ENCODE measurements around the gene DYNC1H1. TPM values are rescaled to one million over a fixed set of nuclear protein-coding genes. Genes with fewer than 3 reads are reported as not detected.

Gene DYNC1H1
- total RNA-seq, 1 donor from 2014 or later, result 236 TPM

- ChIA-PET CTCF (no interaction called here), POLR2A (no interaction called here)
- TF ChIP-seq CTCF (IDR thresholded peaks at IDR 0.05), result no peak
- intact Hi-C loops (cut with micrococcal nuclease), result no loop called here
- DNase-seq, result no peak
- ATAC-seq (ENCODE audit: low read depth), result no peak
- Mint-ChIP-seq H3K36me3 (ENCODE audit: low read depth) (peaks cover 88% of the 10 kb centered on the region), H3K4me3 (no peak overlapping the region), H3K27ac (no peak overlapping the region), H3K4me1 (no peaks in the 10 kb centered on the region), H3K27me3 (no peaks in the 10 kb centered on the region), H3K9me3 (no peaks in the 10 kb centered on the region)
Observed at GRCh38 chr14:102044566-102044965, 80.2 kb downstream of the DYNC1H1 start.

- intact Hi-C loops (cut with micrococcal nuclease), result loop anchor here (1.0 kb wide), 2 partner anchors 50 to 268 kb away; no protein-coding TSS in a partner anchor
- ChIA-PET POLR2A (interaction anchor here (0.6 kb wide), 2 partner anchors 268 to 342 kb away, joined by 3 to 4 read pairs; no protein-coding TSS in a partner anchor), CTCF (interaction anchor here (1.9 kb wide), 1 partner anchor 268 kb away, joined by 15 read pairs; no protein-coding TSS in a partner anchor)
- TF ChIP-seq CTCF (IDR thresholded peaks at IDR 0.05), result no peak
- no peaks in the 10 kb centered on the region for H3K9me3 Mint-ChIP-seq
- no peaks in the 10 kb centered on the region for H3K4me1 Mint-ChIP-seq
- peak; percentile 50 for ATAC-seq (ENCODE audit: low read depth)
- peaks cover 85% of the 10 kb centered on the region for H3K36me3 Mint-ChIP-seq (ENCODE audit: low read depth)
- no peak for DNase-seq
- no peak overlapping the region for H3K27ac Mint-ChIP-seq
- H3K27me3 Mint-ChIP-seq, result no peaks in the 10 kb centered on the region
- no peak overlapping the region for H3K4me3 Mint-ChIP-seq
Observed at GRCh38 chr14:102046337-102047278, 82.2 kb downstream of the DYNC1H1 start.

- ChIA-PET CTCF (no interaction called here), POLR2A (interaction anchor here (0.5 kb wide), 1 partner anchor 11 kb away, joined by 4 read pairs; no protein-coding TSS in a partner anchor)
- peaks cover 84% of the 10 kb centered on the region for H3K36me3 Mint-ChIP-seq (ENCODE audit: low read depth)
- H3K27me3 Mint-ChIP-seq, result no peaks in the 10 kb centered on the region
- TF ChIP-seq CTCF (IDR thresholded peaks at IDR 0.05), result no peak
- H3K9me3 Mint-ChIP-seq, result no peaks in the 10 kb centered on the region
- intact Hi-C loops (cut with micrococcal nuclease), result no loop called here
- no peak overlapping the region for H3K4me3 Mint-ChIP-seq
- no peak for DNase-seq
- no peaks in the 10 kb centered on the region for H3K4me1 Mint-ChIP-seq
- ATAC-seq (ENCODE audit: low read depth), result no peak
- H3K27ac Mint-ChIP-seq, result no peak overlapping the region
Observed at GRCh38 chr14:102047808-102048540, 83.6 kb downstream of the DYNC1H1 start.

- no peaks in the 10 kb centered on the region for H3K27me3 Mint-ChIP-seq
- H3K36me3 Mint-ChIP-seq (ENCODE audit: low read depth), result peaks cover 73% of the 10 kb centered on the region
- H3K9me3 Mint-ChIP-seq, result no peaks in the 10 kb centered on the region
- no peak for ATAC-seq (ENCODE audit: low read depth)
- no peak overlapping the region for H3K27ac Mint-ChIP-seq
- no peak for TF ChIP-seq CTCF (IDR thresholded peaks at IDR 0.05)
- no peak overlapping the region for H3K4me3 Mint-ChIP-seq
- no peak for DNase-seq
- H3K4me1 Mint-ChIP-seq, result no peaks in the 10 kb centered on the region
- intact Hi-C loops (cut with micrococcal nuclease), result no loop called here
- ChIA-PET POLR2A (no interaction called here), CTCF (interaction anchor here (1.7 kb wide), 1 partner anchor 467 kb away, joined by 3 read pairs; no protein-coding TSS in a partner anchor)
Observed at GRCh38 chr14:102049258-102050025, 85.1 kb downstream of the DYNC1H1 start.

All from activated B cell treated with CpG ODN at 0.5 μM for 24 hours (primary cell).